Heart left ventricle (tissue), 16 donors: ENCODE results near the gene WDR70. TPM values are rescaled to one million over a fixed set of nuclear protein-coding genes. Genes with fewer than 3 reads are reported as not detected.

Experiments used
- ATAC-seq, 4 donors: fragments of 200-7000 bp; cut with Tn5 transposase; one replicate each; pipeline ENCODE4 v1.9.1; 2020 to 2022; ENCODE audit warnings: moderate library complexity in 4 of 4, mild to moderate bottlenecking in 3 of 4, moderate number of reproducible peaks in 1 of 4
- DNase-seq, 5 donors: peaks; one replicate each; pipeline ENCODE4 v3.0.0-alpha.2; 2020
- H3K27ac ChIP-seq, 12 donors: fragments of 200-600 bp; sonication (generic) in 4 of 12; one replicate each; pipeline versions ENCODE4 v1.5.0 to v1.8.0; 2016 to 2022; ENCODE audit warnings: mild to moderate bottlenecking in 2 of 12
- H3K27me3 ChIP-seq, 9 donors: fragments of 200-600 bp; sonication (generic) in 2 of 9; one replicate each; pipeline versions ENCODE4 v1.5.1 to v1.8.0; 2016 to 2022; ENCODE audit warnings: mild to moderate bottlenecking in 3 of 9
- H3K36me3 ChIP-seq, 9 donors: fragments of 200-600 bp; sonication (generic) in 2 of 9; one replicate each; pipeline versions ENCODE4 v1.5.0 to v1.8.0; 2018 to 2022; ENCODE audit warnings: mild to moderate bottlenecking in 2 of 9
- H3K4me1 ChIP-seq, 12 donors: fragments of 200-600 bp; sonication (generic) in 4 of 12; one replicate each; pipeline versions ENCODE4 v1.5.0 to v1.8.0; 2016 to 2022; ENCODE audit warnings: mild to moderate bottlenecking in 3 of 12
- H3K4me3 ChIP-seq, 12 donors: fragments of 200-600 bp; sonication (generic) in 4 of 12; one replicate each; pipeline versions ENCODE4 v1.5.0 to v1.8.0; 2017 to 2022; ENCODE audit warnings: mild to moderate bottlenecking in 9 of 12, moderate library complexity in 4 of 12
- H3K9me3 ChIP-seq, 12 donors: fragments of 200-600 bp; sonication (generic) in 4 of 12; one replicate each; pipeline versions ENCODE4 v1.5.0 to v1.8.0; 2016 to 2022; ENCODE audit warnings: mild to moderate bottlenecking in 1 of 12
- CTCF ChIP-seq, 12 donors: fragments of 200-600 bp; sonication (generic) in 4 of 12; IDR thresholded peaks; one replicate each; pipeline versions ENCODE4 v1.5.0 to v1.8.0; 2018 to 2022; ENCODE audit warnings: antibody characterized with exemption in 12 of 12, mild to moderate bottlenecking in 5 of 12
- POLR2A ChIP-seq, 2 donors: fragments of 450-650 bp; IDR thresholded peaks; one replicate each; pipeline ENCODE4 v1.6.1; 2017; ENCODE audit warnings: antibody characterized with exemption in 2 of 2, mild to moderate bottlenecking in 2 of 2, moderate library complexity in 2 of 2
- WGBS, 4 donors: extraction: QIAGEN DNeasy Blood & Tissue Kit in 2 of 4; methylation state at CpG; one replicate each; pipeline versions ENCODE4 v1.1.5 to v1.1.7; 2013 to 2018; 5-methylcytosine and 5-hydroxymethylcytosine counted together
- intact Hi-C, 10 donors: fragments of 100-400 bp; cut with DNase I; formaldehyde crosslinking; loops; one replicate each; pipeline versions ENCODE4 v1.11.1 to v1.14.2; 2022
- polyA plus RNA-seq, 2 donors: library from polyadenylated mRNA; stranded (reverse); fragments of 200-250 nt; gene quantifications; one replicate each; pipeline ENCODE4 v1.2.3, GENCODE V29; 2013
- total RNA-seq, 9 donors: library from RNA; depleted of rRNA in 2 of 9; stranded (reverse); fragments of >200 nt in 2 of 9; fragmentation: NEBNext Ultra II Directional in 3 of 9; extraction: Animal tissue kit (Norgen Biotek cat#: 25700) in 3 of 9; gene quantifications; one replicate each; pipeline versions ENCODE4 v1.1.0 to v1.2.4, GENCODE V29; 2016 to 2023
- donor health status: ischemic (EF 13 %, LVEDD 7.1; RV severe dilation, severe dysfunction).
- donor health status: healthy with polysubstance abuse.
- donor health status: DM: no; HTN: yes; CAD: no.
- donor health status: DM: no; HTN: no; CAD: no.
- donor health status: ischemic (EF 25% LVEDD 6.9; RV normal size, moderate dysfunction).
- donor health status: ischemic (EF 25% LVEDD 5.7; RV mildly dilated, moderate dysfunction).
- donor health status: healthy.
- donor health status: DM: yes; HTN: yes; CAD: no.
- donor health status: ischemic (EF 35%, LVEDD 5.7; RV mildly dilated, moderate dysfunction).
- donor health status: nonischemic (EF 11% LVEDD 7.7; RV severe dilation, severe dysfunction).
- donor health status: DM: yes; HTN: yes; CAD: no.
- donor health status: PGD.
- donor health status: ischemic (EF 29% LVEDD 5.4; RV normal size, mild dysfunction).
- donor health status: nonischemic (EF 23%, LVEDD 6.1; RV moderate dilation, normal function).

WDR70 gene
- total and polyA plus RNA-seq, 11 donors: 6.0 to 31.3 (median 13.6) TPM

GRCh38 chr5:37626266-37626665, 247.1 kb downstream of the WDR70 start:
- intact Hi-C loops: no loop called here

GRCh38 chr5:37628876-37629275, 249.8 kb downstream of the WDR70 start:
- TF ChIP-seq CTCF (IDR thresholded peaks at IDR 0.05): no peak
- no peak for TF ChIP-seq POLR2A (IDR thresholded peaks at IDR 0.05)
- H3K27ac ChIP-seq: no peak overlapping the region
- H3K36me3 ChIP-seq: peaks cover 0 to 17% (median 0%) of the 10 kb centered on the region in 9 donors
- H3K27me3 ChIP-seq: no peaks in the 10 kb centered on the region
- H3K9me3 ChIP-seq: peaks cover 0 to 41% (median 8%) of the 10 kb centered on the region in 12 donors
- DNase-seq (no peak), ATAC-seq (no peak)
- intact Hi-C loops: no loop called here
- H3K4me1 ChIP-seq: no peaks in the 10 kb centered on the region
- no peak overlapping the region for H3K4me3 ChIP-seq

More at GRCh38 chr5:37626266-37626665, 247.1 kb downstream of the WDR70 start:
- ATAC-seq: no peak
- no peak for DNase-seq
- no peaks in the 10 kb centered on the region for H3K27me3 ChIP-seq
- H3K4me1 ChIP-seq: no peaks in the 10 kb centered on the region
- H3K27ac ChIP-seq: no peak overlapping the region
- WGBS, 4 donors: 96 to 97% (median 97%) methylated on average over 3 of the region's 3 CpGs
- TF ChIP-seq POLR2A (IDR thresholded peaks at IDR 0.05) (no peak), CTCF (IDR thresholded peaks at IDR 0.05) (no peak)
- peaks cover 0 to 17% (median 0%) of the 10 kb centered on the region in 9 donors for H3K36me3 ChIP-seq
- no peak overlapping the region for H3K4me3 ChIP-seq
- peaks cover 0 to 42% (median 8%) of the 10 kb centered on the region in 12 donors for H3K9me3 ChIP-seq

- H3K27me3 ChIP-seq: no peaks in the 10 kb centered on the region
- H3K4me1 ChIP-seq: no peaks in the 10 kb centered on the region
- H3K4me3 ChIP-seq: no peak overlapping the region
- H3K9me3 ChIP-seq: peaks cover 0 to 30% (median 8%) of the 10 kb centered on the region in 12 donors
- TF ChIP-seq CTCF (IDR thresholded peaks at IDR 0.05) (no peak), POLR2A (IDR thresholded peaks at IDR 0.05) (no peak)
- WGBS, 4 donors: 86 to 92% (median 88%) methylated on average over 3 of the region's 3 CpGs
- no peak for DNase-seq
- no peak overlapping the region for H3K27ac ChIP-seq
- no peak for ATAC-seq
- intact Hi-C loops: no loop called here
- H3K36me3 ChIP-seq: peaks cover 0 to 16% (median 0%) of the 10 kb centered on the region in 9 donors
These were observed 252.8 kb downstream of the WDR70 start for GRCh38 chr5:37631939-37632338.

GRCh38 chr5:37637165-37637845, 258.2 kb downstream of the WDR70 start:
- Histone ChIP-seq H3K27ac (no peak overlapping the region), H3K4me3 (no peak overlapping the region), H3K9me3 (no peaks in the 10 kb centered on the region), H3K36me3 (no peaks in the 10 kb centered on the region), H3K27me3 (no peaks in the 10 kb centered on the region), H3K4me1 (no peaks in the 10 kb centered on the region)
- ATAC-seq (no peak), DNase-seq (no peak)
- TF ChIP-seq CTCF (IDR thresholded peaks at IDR 0.05) (no peak), POLR2A (IDR thresholded peaks at IDR 0.05) (no peak)
- 94 to 98% (median 97%) methylated on average over 7 of the region's 7 CpGs for WGBS, 4 donors
- intact Hi-C loops: no loop called here
